Colon (tissue), 2 donors: ENCODE results near the gene SETD1B.
"Not testable (repeated sequence)": the region's sequence is repeated elsewhere in the genome, so short reads cannot be mapped to it uniquely, and the experiment has no call there.

ENCODE experiments used
- FAIRE-seq: peaks from 2 replicates; lab custom pipeline; 2012; peaks lifted over from hg19 to GRCh38; lab: Jason Lieb, UNC
- donor health status: control.
- donor health status: control.

SETD1B gene

GRCh38 chr12:121827351-121828099, 23.7 kb downstream of the SETD1B start:
- FAIRE-seq = no peak

- no peak for FAIRE-seq
These were observed 24.5 kb downstream of the SETD1B start for GRCh38 chr12:121828306-121828705.

GRCh38 chr12:121828826-121829225, 25.0 kb downstream of the SETD1B start:
- FAIRE-seq = no peak

- no peak for FAIRE-seq
These were observed 25.6 kb downstream of the SETD1B start for GRCh38 chr12:121829250-121829918.

GRCh38 chr12:121830134-121830533, 26.3 kb downstream of the SETD1B start:
- no peak for FAIRE-seq

GRCh38 chr12:121830588-121831265, 26.9 kb downstream of the SETD1B start:
- FAIRE-seq = no peak

- FAIRE-seq = no peak
These were observed 27.9 kb downstream of the SETD1B start for GRCh38 chr12:121831571-121832245.

- FAIRE-seq = no peak
These were observed 33.9 kb downstream of the SETD1B start for GRCh38 chr12:121837680-121838079.

- no peak for FAIRE-seq
These were observed 34.3 kb downstream of the SETD1B start for GRCh38 chr12:121838126-121838525.

- peak; percentile 66 for FAIRE-seq
These were observed 35.5 kb downstream of the SETD1B start for GRCh38 chr12:121839106-121839992.

- no peak for FAIRE-seq
These were observed 36.4 kb downstream of the SETD1B start for GRCh38 chr12:121839993-121840761.

- FAIRE-seq = no peak
These were observed 39.6 kb downstream of the SETD1B start for GRCh38 chr12:121843236-121843982.

- FAIRE-seq = no peak
These were observed 41.9 kb downstream of the SETD1B start for GRCh38 chr12:121845701-121846100.

- FAIRE-seq = no peak
These were observed 45.4 kb downstream of the SETD1B start for GRCh38 chr12:121849211-121849610.

- FAIRE-seq = no peak
These were observed 45.9 kb downstream of the SETD1B start for GRCh38 chr12:121849665-121850064.

GRCh38 chr12:121852392-121852791, 48.6 kb downstream of the SETD1B start:
- not testable (repeated sequence) for FAIRE-seq

- FAIRE-seq = no peak
These were observed 53.8 kb downstream of the SETD1B start for GRCh38 chr12:121857322-121858246.

GRCh38 chr12:121858318-121858661, 54.5 kb downstream of the SETD1B start:
- no peak for FAIRE-seq
